Measurements from ENCODE around the gene IFT25.

DNA sequence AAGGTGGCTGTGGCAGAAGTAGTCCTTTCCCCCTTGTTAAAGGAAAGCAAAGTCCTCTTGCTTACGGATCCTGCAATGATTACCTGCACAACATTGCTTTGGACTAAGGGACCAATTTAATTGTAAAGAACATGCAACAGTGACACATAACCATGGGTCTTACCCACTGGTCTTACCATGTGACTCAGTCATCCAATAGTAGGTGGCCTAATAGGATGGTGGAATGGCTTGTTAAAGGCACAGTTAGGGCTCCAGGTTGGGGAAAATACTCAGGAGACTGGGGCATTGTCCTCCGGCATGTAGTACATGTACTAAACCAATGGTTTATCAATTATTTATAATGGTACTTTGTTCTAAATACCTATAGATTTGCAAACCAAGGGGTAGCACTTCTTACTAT is 53.8 kb downstream of the IFT25 start:
- TF ChIP-seq, protein P1, sequence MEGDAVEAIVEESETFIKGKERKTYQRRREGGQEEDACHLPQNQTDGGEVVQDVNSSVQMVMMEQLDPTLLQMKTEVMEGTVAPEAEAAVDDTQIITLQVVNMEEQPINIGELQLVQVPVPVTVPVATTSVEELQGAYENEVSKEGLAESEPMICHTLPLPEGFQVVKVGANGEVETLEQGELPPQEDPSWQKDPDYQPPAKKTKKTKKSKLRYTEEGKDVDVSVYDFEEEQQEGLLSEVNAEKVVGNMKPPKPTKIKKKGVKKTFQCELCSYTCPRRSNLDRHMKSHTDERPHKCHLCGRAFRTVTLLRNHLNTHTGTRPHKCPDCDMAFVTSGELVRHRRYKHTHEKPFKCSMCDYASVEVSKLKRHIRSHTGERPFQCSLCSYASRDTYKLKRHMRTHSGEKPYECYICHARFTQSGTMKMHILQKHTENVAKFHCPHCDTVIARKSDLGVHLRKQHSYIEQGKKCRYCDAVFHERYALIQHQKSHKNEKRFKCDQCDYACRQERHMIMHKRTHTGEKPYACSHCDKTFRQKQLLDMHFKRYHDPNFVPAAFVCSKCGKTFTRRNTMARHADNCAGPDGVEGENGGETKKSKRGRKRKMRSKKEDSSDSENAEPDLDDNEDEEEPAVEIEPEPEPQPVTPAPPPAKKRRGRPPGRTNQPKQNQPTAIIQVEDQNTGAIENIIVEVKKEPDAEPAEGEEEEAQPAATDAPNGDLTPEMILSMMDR (IDR thresholded peaks at IDR 0.05) = no peak
- TF ChIP-seq EZH2 (IDR thresholded peaks at IDR 0.05; ENCODE audit: borderline replicate concordance, insufficient read depth, low read depth, low read length, poor library complexity, severe bottlenecking) = no peak
